Body of pancreas (tissue), 4 donors: ENCODE data around the gene BIRC5. TPM values are rescaled to one million over a fixed set of nuclear protein-coding genes. Genes with fewer than 3 reads are reported as not detected.

Experiments used
- ATAC-seq: fragments of 150-250 bp; one replicate; pipeline ENCODE4 v1.9.1; 2016
- DNase-seq, 4 donors: peaks; one replicate each; pipeline ENCODE4 v3.0.0-alpha.2; 2019
- H3K27ac ChIP-seq, 4 donors: fragments of 200-600 bp; sonication (generic); 1 replicate in 3 of 4; 2 replicates in 1 of 4; pipeline versions ENCODE4 v1.5.1 to v1.6.1; 2016 to 2019; ENCODE audit warnings: mild to moderate bottlenecking in 1 of 4, mixed read lengths in 1 of 4, moderate library complexity in 1 of 4
- H3K27me3 ChIP-seq, 2 donors: fragments of 200-600 bp; sonication (generic); one replicate each; pipeline ENCODE4 v1.6.0; 2016; ENCODE audit warnings: mild to moderate bottlenecking in 1 of 2
- H3K36me3 ChIP-seq, 2 donors: fragments of 200-600 bp; sonication (generic); replicated peaks in 1 of 2; 2 replicates each; pipeline ENCODE4 v1.5.1; 2016; ENCODE audit warnings: low read depth in 2 of 2; ENCODE audit not compliant: insufficient read depth in 1 of 2
- H3K4me1 ChIP-seq: fragments of 200-600 bp; sonication (generic); one replicate; pipeline ENCODE4 v1.6.0; 2016
- H3K4me3 ChIP-seq, 2 donors: fragments of 200-600 bp; sonication (generic); 1 replicate in 1 of 2; 2 replicates in 1 of 2; pipeline ENCODE4 v1.5.1; 2016 to 2019
- H3K9me3 ChIP-seq, 3 donors: fragments of 200-600 bp; sonication (generic); 1 replicate in 2 of 3; 2 replicates in 1 of 3; pipeline ENCODE4 v1.5.1; 2016
- POLR2A ChIP-seq, 3 donors: fragments of 450-650 bp; IDR thresholded peaks; one replicate each; pipeline ENCODE4 v1.6.1; 2016; ENCODE audit warnings: antibody characterized with exemption in 3 of 3, mild to moderate bottlenecking in 2 of 3
- WGBS, 2 donors: methylation state at CpG; one replicate each; pipeline ENCODE4 v1.1.5; 2017; 5-methylcytosine and 5-hydroxymethylcytosine counted together
- intact Hi-C: fragments of 100-400 bp; cut with DNase I; formaldehyde crosslinking; loops from one replicate; pipeline ENCODE4 v1.15.1; 2023
- total RNA-seq, 2 donors: library from RNA; depleted of rRNA; stranded (reverse); fragments of >200 nt; gene quantifications; one replicate each; pipeline ENCODE4 v1.1.0, GENCODE V29; 2016
- TF ChIP-seq, protein P1 (sequence below), 7 experiments: fragments of 450-650 bp in 4 of 7; fragments of 200-600 bp in 3 of 7; sonication (generic) in 3 of 7; IDR thresholded peaks; one replicate each; pipeline ENCODE4 v1.5.1; 2016 to 2019; ENCODE audit warnings: antibody characterized with exemption in 7 of 7

Gene BIRC5
- total RNA-seq, 2 donors from 2014 or later = not detected

DNA sequence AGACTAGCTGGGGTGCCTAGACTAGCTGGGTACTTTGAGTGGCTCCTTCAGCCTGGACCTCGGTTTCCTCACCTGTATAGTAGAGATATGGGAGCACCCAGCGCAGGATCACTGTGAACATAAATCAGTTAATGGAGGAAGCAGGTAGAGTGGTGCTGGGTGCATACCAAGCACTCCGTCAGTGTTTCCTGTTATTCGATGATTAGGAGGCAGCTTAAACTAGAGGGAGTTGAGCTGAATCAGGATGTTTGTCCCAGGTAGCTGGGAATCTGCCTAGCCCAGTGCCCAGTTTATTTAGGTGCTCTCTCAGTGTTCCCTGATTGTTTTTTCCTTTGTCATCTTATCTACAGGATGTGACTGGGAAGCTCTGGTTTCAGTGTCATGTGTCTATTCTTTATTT, 9.0 kb downstream of the BIRC5 start:
- Histone ChIP-seq H3K27ac (no peak overlapping the region), H3K27me3 (no peaks in the 10 kb centered on the region), H3K36me3 (no peaks in the 10 kb centered on the region), H3K4me1 (no peaks in the 10 kb centered on the region), H3K4me3 (no peak overlapping the region), H3K9me3 (no peaks in the 10 kb centered on the region)
- intact Hi-C loops = no loop called here
- ATAC-seq (no peak), DNase-seq (no peak)
- TF ChIP-seq, protein P1, sequence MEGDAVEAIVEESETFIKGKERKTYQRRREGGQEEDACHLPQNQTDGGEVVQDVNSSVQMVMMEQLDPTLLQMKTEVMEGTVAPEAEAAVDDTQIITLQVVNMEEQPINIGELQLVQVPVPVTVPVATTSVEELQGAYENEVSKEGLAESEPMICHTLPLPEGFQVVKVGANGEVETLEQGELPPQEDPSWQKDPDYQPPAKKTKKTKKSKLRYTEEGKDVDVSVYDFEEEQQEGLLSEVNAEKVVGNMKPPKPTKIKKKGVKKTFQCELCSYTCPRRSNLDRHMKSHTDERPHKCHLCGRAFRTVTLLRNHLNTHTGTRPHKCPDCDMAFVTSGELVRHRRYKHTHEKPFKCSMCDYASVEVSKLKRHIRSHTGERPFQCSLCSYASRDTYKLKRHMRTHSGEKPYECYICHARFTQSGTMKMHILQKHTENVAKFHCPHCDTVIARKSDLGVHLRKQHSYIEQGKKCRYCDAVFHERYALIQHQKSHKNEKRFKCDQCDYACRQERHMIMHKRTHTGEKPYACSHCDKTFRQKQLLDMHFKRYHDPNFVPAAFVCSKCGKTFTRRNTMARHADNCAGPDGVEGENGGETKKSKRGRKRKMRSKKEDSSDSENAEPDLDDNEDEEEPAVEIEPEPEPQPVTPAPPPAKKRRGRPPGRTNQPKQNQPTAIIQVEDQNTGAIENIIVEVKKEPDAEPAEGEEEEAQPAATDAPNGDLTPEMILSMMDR (IDR thresholded peaks at IDR 0.05) = no peak
- no peak for TF ChIP-seq POLR2A (IDR thresholded peaks at IDR 0.05)
- WGBS, 2 donors = 62 to 93% methylated on average over 4 of the region's 4 CpGs

DNA sequence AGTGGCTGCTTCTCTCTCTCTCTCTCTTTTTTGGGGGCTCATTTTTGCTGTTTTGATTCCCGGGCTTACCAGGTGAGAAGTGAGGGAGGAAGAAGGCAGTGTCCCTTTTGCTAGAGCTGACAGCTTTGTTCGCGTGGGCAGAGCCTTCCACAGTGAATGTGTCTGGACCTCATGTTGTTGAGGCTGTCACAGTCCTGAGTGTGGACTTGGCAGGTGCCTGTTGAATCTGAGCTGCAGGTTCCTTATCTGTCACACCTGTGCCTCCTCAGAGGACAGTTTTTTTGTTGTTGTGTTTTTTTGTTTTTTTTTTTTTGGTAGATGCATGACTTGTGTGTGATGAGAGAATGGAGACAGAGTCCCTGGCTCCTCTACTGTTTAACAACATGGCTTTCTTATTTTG, 9.7 kb downstream of the BIRC5 start:
- Histone ChIP-seq H3K4me1 (no peaks in the 10 kb centered on the region), H3K9me3 (no peaks in the 10 kb centered on the region), H3K27me3 (no peaks in the 10 kb centered on the region), H3K4me3 (no peak overlapping the region), H3K27ac (no peak overlapping the region), H3K36me3 (no peaks in the 10 kb centered on the region)
- DNase-seq (no peak), ATAC-seq (no peak)
- intact Hi-C loops = no loop called here
- 73 to 94% methylated on average over 3 of the region's 3 CpGs for WGBS, 2 donors
- TF ChIP-seq, protein P1 (IDR thresholded peaks at IDR 0.05) = no peak
- TF ChIP-seq POLR2A (IDR thresholded peaks at IDR 0.05) = no peak

GRCh38 chr17:78224231-78225087, 10.4 kb downstream of the BIRC5 start:
- intact Hi-C loops = no loop called here
- 82 to 86% methylated on average over 21 to 27 of the region's 27 CpGs for WGBS, 2 donors
- no peak for DNase-seq
- H3K4me1 ChIP-seq = no peaks in the 10 kb centered on the region
- TF ChIP-seq, protein P1 (IDR thresholded peaks at IDR 0.05) = no peak
- no peak for TF ChIP-seq POLR2A (IDR thresholded peaks at IDR 0.05)
- no peaks in the 10 kb centered on the region for H3K27me3 ChIP-seq
- no peaks in the 10 kb centered on the region for H3K36me3 ChIP-seq
- no peak for ATAC-seq
- H3K27ac ChIP-seq = no peak overlapping the region
- H3K4me3 ChIP-seq = no peak overlapping the region
- no peaks in the 10 kb centered on the region for H3K9me3 ChIP-seq

DNA sequence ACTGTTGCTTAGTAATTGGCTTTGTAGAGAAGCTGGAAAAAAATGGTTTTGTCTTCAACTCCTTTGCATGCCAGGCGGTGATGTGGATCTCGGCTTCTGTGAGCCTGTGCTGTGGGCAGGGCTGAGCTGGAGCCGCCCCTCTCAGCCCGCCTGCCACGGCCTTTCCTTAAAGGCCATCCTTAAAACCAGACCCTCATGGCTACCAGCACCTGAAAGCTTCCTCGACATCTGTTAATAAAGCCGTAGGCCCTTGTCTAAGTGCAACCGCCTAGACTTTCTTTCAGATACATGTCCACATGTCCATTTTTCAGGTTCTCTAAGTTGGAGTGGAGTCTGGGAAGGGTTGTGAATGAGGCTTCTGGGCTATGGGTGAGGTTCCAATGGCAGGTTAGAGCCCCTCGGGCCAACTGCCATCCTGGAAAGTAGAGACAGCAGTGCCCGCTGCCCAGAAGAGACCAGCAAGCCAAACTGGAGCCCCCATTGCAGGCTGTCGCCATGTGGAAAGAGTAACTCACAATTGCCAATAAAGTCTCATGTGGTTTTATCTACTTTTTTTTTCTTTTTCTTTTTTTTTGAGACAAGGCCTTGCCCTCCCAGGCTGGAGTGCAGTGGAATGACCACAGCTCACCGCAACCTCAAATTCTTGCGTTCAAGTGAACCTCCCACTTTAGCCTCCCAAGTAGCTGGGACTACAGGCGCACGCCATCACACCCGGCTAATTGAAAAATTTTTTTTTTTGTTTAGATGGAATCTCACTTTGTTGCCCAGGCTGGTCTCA, 11.2 kb downstream of the BIRC5 start:
- intact Hi-C loops = no loop called here
- no peak overlapping the region for H3K4me3 ChIP-seq
- no peaks in the 10 kb centered on the region for H3K27me3 ChIP-seq
- no peak for TF ChIP-seq POLR2A (IDR thresholded peaks at IDR 0.05)
- TF ChIP-seq, protein P1 (IDR thresholded peaks at IDR 0.05) = no peak
- no peak for DNase-seq
- no peaks in the 10 kb centered on the region for H3K9me3 ChIP-seq
- WGBS, 2 donors = 91 to 92% methylated on average over 16 of the region's 16 CpGs
- ATAC-seq = no peak
- H3K36me3 ChIP-seq = no peaks in the 10 kb centered on the region
- no peak overlapping the region for H3K27ac ChIP-seq
- H3K4me1 ChIP-seq = no peaks in the 10 kb centered on the region
